IPS-15b (cell line): ENCODE data around the gene DELE1.
"Not testable (repeated sequence)": the region's sequence is repeated elsewhere in the genome, so short reads cannot be mapped to it uniquely, and the experiment has no call there.

Source experiments
- H3K27me3 ChIP-seq: one replicate; pipeline ENCODE4 v1.6.1; 2013; ENCODE audit warnings: low read length; ENCODE audit not compliant: control insufficient read depth, insufficient read depth
- H3K36me3 ChIP-seq: one replicate; pipeline ENCODE4 v1.6.1; 2013; ENCODE audit warnings: low read length; ENCODE audit not compliant: control insufficient read depth, insufficient read depth
- H3K4me1 ChIP-seq: one replicate; pipeline ENCODE4 v1.6.1; 2013; ENCODE audit warnings: mild to moderate bottlenecking, low read length; ENCODE audit not compliant: control insufficient read depth, insufficient read depth
- H3K4me3 ChIP-seq: one replicate; pipeline ENCODE4 v1.5.1; 2013; ENCODE audit warnings: low read depth, low read length
- H3K9ac ChIP-seq: one replicate; pipeline ENCODE4 v1.6.1; 2013; ENCODE audit warnings: low read depth, mild to moderate bottlenecking, low read length
- H3K9me3 ChIP-seq: one replicate; pipeline ENCODE4 v1.6.1; 2013; ENCODE audit warnings: mild to moderate bottlenecking, low read length; ENCODE audit not compliant: control insufficient read depth, insufficient read depth

Gene DELE1

GRCh38 chr5:141916522-141916921 lies 7.1 kb upstream of the DELE1 start:
- Histone ChIP-seq H3K27me3 (peaks cover 26% of the 10 kb centered on the region), H3K36me3 (no peaks in the 10 kb centered on the region), H3K9ac (no peak overlapping the region), H3K4me1 (peaks cover 20% of the 10 kb centered on the region), H3K9me3 (no peaks in the 10 kb centered on the region), H3K4me3 (no peak overlapping the region)

GRCh38 chr5:141917760-141918159 lies 5.9 kb upstream of the DELE1 start:
- Histone ChIP-seq H3K27me3 (peaks cover 25% of the 10 kb centered on the region), H3K4me1 (peaks cover 20% of the 10 kb centered on the region)

GRCh38 chr5:141919218-141920119 lies 4.2 kb upstream of the DELE1 start:
- no peak overlapping the region for H3K4me3 ChIP-seq
- no peaks in the 10 kb centered on the region for H3K36me3 ChIP-seq
- no peaks in the 10 kb centered on the region for H3K9me3 ChIP-seq
- peaks cover 12% of the 10 kb centered on the region for H3K4me1 ChIP-seq
- H3K27me3 ChIP-seq: peaks cover 12% of the 10 kb centered on the region
- H3K9ac ChIP-seq: no peak overlapping the region

More at GRCh38 chr5:141917760-141918159, 5.9 kb upstream of the DELE1 start:
- Histone ChIP-seq H3K4me3 (no peak overlapping the region), H3K9me3 (no peaks in the 10 kb centered on the region), H3K9ac (no peak overlapping the region), H3K36me3 (no peaks in the 10 kb centered on the region)

GRCh38 chr5:141920771-141921170 lies 2.9 kb upstream of the DELE1 start:
- peaks cover 2% of the 10 kb centered on the region for H3K27me3 ChIP-seq

GRCh38 chr5:141922827-141923447 lies 734 bp upstream of the DELE1 start:
- H3K4me1 ChIP-seq, H3K9me3 ChIP-seq, H3K27me3 ChIP-seq: not testable (repeated sequence)
- peak overlapping the region; percentile 91 for H3K4me3 ChIP-seq
- peak overlapping the region; percentile 90 for H3K9ac ChIP-seq
- peaks cover 17% of the 10 kb centered on the region for H3K36me3 ChIP-seq

More at GRCh38 chr5:141920771-141921170, 2.9 kb upstream of the DELE1 start:
- H3K4me1 ChIP-seq: peaks cover 8% of the 10 kb centered on the region
- H3K4me3 ChIP-seq: no peak overlapping the region
- H3K9ac ChIP-seq: no peak overlapping the region
- H3K9me3 ChIP-seq: no peaks in the 10 kb centered on the region
- peaks cover 3% of the 10 kb centered on the region for H3K36me3 ChIP-seq

GRCh38 chr5:141926434-141926833 lies 2.8 kb downstream of the DELE1 start:
- Histone ChIP-seq H3K36me3 (peaks cover 31% of the 10 kb centered on the region), H3K9me3 (no peaks in the 10 kb centered on the region), H3K9ac (no peak overlapping the region)

GRCh38 chr5:141928051-141928450 lies 4.4 kb downstream of the DELE1 start:
- H3K4me1 ChIP-seq: no peaks in the 10 kb centered on the region
- no peaks in the 10 kb centered on the region for H3K27me3 ChIP-seq
- no peak overlapping the region for H3K4me3 ChIP-seq
- no peak overlapping the region for H3K9ac ChIP-seq
- H3K9me3 ChIP-seq: no peaks in the 10 kb centered on the region
- H3K36me3 ChIP-seq: peaks cover 38% of the 10 kb centered on the region

More at GRCh38 chr5:141926434-141926833, 2.8 kb downstream of the DELE1 start:
- no peaks in the 10 kb centered on the region for H3K4me1 ChIP-seq
- H3K27me3 ChIP-seq: no peaks in the 10 kb centered on the region
- no peak overlapping the region for H3K4me3 ChIP-seq

- Histone ChIP-seq H3K9ac (no peak overlapping the region), H3K4me1 (no peaks in the 10 kb centered on the region), H3K36me3 (peaks cover 40% of the 10 kb centered on the region), H3K4me3 (no peak overlapping the region), H3K9me3 (no peaks in the 10 kb centered on the region), H3K27me3 (no peaks in the 10 kb centered on the region)
These were observed 5.9 kb downstream of the DELE1 start for GRCh38 chr5:141929398-141930058.

GRCh38 chr5:141931694-141932093 lies 8.0 kb downstream of the DELE1 start:
- Histone ChIP-seq H3K27me3 (no peaks in the 10 kb centered on the region), H3K36me3 (peaks cover 45% of the 10 kb centered on the region), H3K9me3 (no peaks in the 10 kb centered on the region), H3K4me3 (no peak overlapping the region), H3K9ac (no peak overlapping the region), H3K4me1 (no peaks in the 10 kb centered on the region)

- H3K9me3 ChIP-seq: no peaks in the 10 kb centered on the region
- no peaks in the 10 kb centered on the region for H3K4me1 ChIP-seq
- peaks cover 35% of the 10 kb centered on the region for H3K36me3 ChIP-seq
- no peak overlapping the region for H3K9ac ChIP-seq
- H3K27me3 ChIP-seq: no peaks in the 10 kb centered on the region
- no peak overlapping the region for H3K4me3 ChIP-seq
These were observed 9.5 kb downstream of the DELE1 start for GRCh38 chr5:141933151-141933550.

- Histone ChIP-seq H3K4me3 (no peak overlapping the region), H3K36me3 (peaks cover 35% of the 10 kb centered on the region), H3K9ac (no peak overlapping the region), H3K4me1 (no peaks in the 10 kb centered on the region), H3K27me3 (no peaks in the 10 kb centered on the region), H3K9me3 (no peaks in the 10 kb centered on the region)
These were observed 10.6 kb downstream of the DELE1 start for GRCh38 chr5:141934099-141934844.
